HG03457 (cell line): ENCODE results near the gene MOB3C.

ENCODE experiments used
- ATAC-seq: cut with Tn5 transposase; IDR thresholded peaks from one replicate; pipeline ENCODE4 v1.9.1; 2021; ENCODE audit warnings: moderate number of reproducible peaks; ENCODE audit not compliant: unreplicated experiment

MOB3C gene

GRCh38 chr1:46580140-46580903, 36.3 kb downstream of the MOB3C start:
- no peak for ATAC-seq

DNA sequence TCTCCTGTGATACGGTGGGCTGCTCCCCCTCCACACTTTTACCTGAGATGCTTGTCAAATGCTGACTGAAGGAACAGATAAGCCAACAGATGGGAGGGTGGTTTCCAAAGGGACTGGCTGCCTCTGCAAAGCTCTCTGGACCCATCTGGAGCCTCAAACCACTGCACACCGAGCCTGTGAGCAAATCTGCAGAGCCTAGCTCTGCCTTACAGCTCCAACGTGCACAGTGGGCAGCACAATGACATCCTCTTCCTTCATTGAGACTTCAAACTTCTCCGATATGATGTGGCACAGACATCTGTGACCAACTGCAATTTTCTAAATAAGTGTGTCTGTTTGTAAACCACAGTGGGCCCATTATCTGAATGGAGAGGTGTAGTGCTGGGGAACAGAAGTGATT, 38.9 kb downstream of the MOB3C start:
- no peak for ATAC-seq

GRCh38 chr1:46576596-46576995, 40.0 kb downstream of the MOB3C start:
- ATAC-seq, result no peak

DNA sequence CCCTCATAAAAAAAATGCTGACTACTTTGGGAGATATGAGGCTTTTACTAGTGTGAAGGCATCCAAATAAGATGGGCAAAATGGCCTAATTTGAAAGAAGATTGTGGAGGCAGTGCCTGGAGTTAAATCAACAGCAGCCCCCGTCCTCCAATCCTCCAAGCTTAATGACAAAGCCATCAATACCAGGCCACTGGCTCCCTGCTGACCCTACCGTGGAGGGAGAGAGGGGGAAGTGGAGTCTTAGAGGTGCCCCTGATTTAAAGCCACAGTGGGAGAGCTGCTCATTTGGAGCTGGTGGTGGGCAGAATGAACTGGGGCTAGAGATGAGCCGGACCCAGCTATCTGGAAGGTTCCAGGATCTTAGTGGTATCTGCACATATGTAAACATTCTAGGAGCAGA, 40.8 kb downstream of the MOB3C start:
- ATAC-seq, result no peak

DNA sequence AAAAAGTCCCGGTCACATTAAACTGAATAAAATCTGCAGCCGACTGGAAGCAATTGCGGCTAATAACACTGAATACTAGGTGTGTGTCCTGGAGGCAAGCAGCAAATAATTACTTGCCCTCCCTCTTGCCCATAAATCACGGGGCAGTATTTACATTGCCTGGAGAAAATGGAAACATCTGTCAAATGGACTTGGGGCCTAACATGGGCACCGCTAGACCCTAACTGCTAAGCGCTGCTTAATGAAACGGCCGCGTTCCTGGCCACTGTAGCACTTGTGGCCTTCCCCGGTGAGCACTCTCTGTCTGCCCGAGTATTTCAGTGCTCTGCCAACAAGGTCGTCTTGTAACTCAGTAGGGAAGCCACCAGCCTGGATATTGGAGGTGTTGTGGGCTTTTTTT, 41.3 kb downstream of the MOB3C start:
- no peak for ATAC-seq

- ATAC-seq, result no peak
These were observed 44.9 kb downstream of the MOB3C start for GRCh38 chr1:46571691-46572225.

GRCh38 chr1:46569884-46570725, 46.5 kb downstream of the MOB3C start:
- no peak for ATAC-seq

DNA sequence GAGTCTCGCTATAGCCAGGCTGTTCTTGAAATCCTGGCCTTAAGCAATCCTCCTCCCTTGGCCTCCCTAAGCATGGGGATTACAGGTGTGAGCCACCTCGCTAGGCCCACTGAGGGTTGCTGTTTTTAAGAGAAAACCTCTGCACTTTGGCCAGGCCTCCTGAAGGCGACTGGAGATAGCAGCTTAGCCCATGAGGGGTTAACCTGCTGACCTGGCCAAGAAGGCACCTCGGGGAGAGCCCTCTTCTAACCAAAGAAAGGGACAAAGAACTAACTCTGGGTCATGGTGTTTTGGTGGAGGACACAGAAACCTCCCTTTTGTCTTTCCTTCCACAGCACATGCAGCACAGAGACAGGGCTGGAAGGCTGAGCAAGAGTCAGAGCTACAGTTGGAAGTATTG, 47.5 kb downstream of the MOB3C start:
- no peak for ATAC-seq

DNA sequence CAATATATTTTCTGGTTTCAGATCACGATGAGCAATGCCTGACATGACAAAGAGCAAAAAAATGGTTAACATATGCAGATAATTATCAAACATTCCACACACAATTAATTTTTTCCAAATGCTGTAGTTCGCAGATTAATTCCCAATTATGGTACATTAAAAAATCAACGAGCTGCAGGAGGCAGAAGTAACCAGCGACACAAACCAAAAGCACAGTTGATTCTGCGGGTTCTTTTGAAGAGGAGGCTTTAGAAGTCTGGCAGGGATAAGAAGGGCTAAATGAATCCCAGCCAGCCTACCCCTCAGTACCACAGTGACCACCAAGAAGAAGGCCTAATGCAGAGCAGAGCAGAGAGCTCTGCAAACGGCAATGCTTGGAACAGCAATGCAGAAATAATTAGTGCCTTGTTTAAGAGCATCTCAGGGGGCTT, 48.1 kb downstream of the MOB3C start:
- no peak for ATAC-seq

GRCh38 chr1:46563341-46563740, 53.3 kb downstream of the MOB3C start:
- no peak for ATAC-seq

DNA sequence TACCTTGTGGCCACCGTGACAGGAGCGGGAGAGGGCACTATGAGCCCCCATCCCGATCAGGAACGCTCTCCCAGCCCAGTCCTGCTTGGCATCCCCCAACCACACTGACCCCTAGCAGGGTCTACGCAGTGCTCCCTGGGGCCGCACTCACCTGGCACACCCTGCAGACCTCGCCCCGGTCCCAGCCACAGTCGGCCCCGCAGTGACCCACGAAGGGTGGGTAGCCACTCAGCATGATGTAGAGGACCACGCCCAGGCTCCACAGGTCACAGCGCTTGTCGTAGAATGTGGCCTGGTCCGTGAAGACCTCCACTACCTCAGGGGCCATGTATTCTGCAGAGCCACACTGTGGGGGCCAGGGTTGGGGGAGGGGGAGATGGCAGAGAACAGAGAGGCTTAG, 54.1 kb downstream of the MOB3C start:
- ATAC-seq, result no peak

DNA sequence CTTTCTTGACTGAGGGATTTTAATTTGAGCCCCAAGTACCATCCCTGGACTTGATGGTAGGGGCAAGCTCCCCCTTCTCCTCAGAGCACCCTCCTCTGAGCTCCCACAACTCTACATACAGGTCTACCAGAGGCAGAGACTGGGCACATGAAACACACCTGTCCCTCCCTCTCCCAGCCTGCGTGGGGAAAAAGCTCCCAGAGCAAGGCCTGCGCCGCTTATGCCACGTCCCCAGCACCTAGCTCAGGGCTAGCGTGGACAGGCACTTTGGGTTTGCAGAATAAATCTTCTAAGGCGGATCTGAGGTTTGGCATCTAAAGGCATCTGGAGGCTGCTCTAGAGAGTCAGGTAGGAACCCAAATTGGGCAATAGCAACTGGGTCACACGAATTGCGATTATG, 57.6 kb downstream of the MOB3C start:
- ATAC-seq, result no peak

GRCh38 chr1:46558141-46558963, 58.3 kb downstream of the MOB3C start:
- no peak for ATAC-seq
